Esophagus squamous epithelium (tissue), 4 donors: ENCODE results near the gene NUFIP2.

Experiments used
- CTCF ChIP-seq, 6 experiments: fragments of 450-650 bp in 4 of 6; fragments of 200-600 bp in 2 of 6; sonication (generic) in 2 of 6; IDR thresholded peaks; one replicate each; pipeline ENCODE4 v1.5.1; 2016 to 2019; ENCODE audit warnings: antibody characterized with exemption in 6 of 6, mild to moderate bottlenecking in 4 of 6, moderate library complexity in 4 of 6
- POLR2A ChIP-seq, 4 donors: fragments of 450-650 bp; IDR thresholded peaks; one replicate each; pipeline ENCODE4 v1.6.1; 2017; ENCODE audit warnings: antibody characterized with exemption in 4 of 4, mild to moderate bottlenecking in 4 of 4, moderate library complexity in 3 of 4

DNA sequence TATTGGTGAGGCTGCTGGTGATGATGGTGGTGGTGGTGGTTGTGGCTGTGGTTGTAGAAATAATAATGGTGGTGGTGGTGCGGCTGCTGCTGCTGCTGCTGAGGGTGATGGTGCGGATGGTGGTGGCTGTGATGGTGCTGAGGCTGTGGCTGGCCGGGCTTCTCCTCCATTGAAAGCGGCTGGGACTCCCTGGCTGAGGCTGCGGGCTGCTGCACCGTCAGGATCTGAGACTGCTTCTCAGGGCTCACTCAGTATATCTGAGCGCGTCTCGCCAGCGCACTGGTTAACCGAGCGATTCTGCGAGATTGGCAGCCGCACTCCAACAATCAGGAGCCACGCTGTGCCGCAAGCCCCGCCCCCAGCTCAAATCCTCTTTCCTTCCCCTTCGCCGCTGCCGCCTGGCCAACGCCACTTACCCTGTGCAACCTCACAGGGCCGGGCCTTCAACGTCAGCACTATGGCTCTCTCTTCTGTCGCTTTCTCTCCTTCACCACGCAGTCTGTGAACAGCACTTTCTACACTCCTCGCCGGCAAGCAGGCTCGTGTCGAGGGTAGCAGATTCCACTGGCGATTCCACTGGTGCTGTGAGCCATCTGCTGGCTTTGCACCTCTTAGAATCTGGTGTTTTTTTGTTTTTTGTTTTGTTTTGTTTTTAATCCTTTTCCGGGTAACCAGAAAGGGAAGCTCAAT, at the start of gene NUFIP2:
- peak in 3 of 6 experiments; percentile 10 to 29 (median 14) for TF ChIP-seq CTCF (IDR thresholded peaks at IDR 0.05)
- TF ChIP-seq POLR2A (IDR thresholded peaks at IDR 0.05), result peak; percentile 75 to 100 (median 100)
